Kidney (tissue), 14 donors: ENCODE results near the gene SORBS2. TPM values are rescaled to one million over a fixed set of nuclear protein-coding genes. Genes with fewer than 3 reads are reported as not detected.

ENCODE experiments used
- DNase-seq, 5 donors: peaks; one replicate each; pipeline ENCODE4 v3.0.0-alpha.2; 2013 to 2020
- FAIRE-seq: peaks from 2 replicates; lab custom pipeline; 2012; peaks lifted over from hg19 to GRCh38; lab: Jason Lieb, UNC
- H3K27ac ChIP-seq, 2 donors: one replicate each; pipeline ENCODE4 v1.7.0; 2013; ENCODE audit warnings: low read depth in 2 of 2, low read length in 2 of 2, inconsistent platforms in 1 of 2
- H3K27me3 ChIP-seq: one replicate; pipeline ENCODE4 v1.7.1; 2013; ENCODE audit warnings: low read length, inconsistent platforms; ENCODE audit not compliant: control insufficient read depth, insufficient read depth
- H3K36me3 ChIP-seq, 3 donors: one replicate each; pipeline versions ENCODE4 v1.7.0 to v1.7.1; 2013; ENCODE audit warnings: low read length in 3 of 3, control low read depth in 1 of 3, inconsistent platforms in 1 of 3; ENCODE audit not compliant: insufficient read depth in 3 of 3, control insufficient read depth in 2 of 3
- H3K4me1 ChIP-seq, 3 donors: one replicate each; pipeline versions ENCODE4 v1.7.0 to v1.7.1; 2013; ENCODE audit warnings: low read length in 3 of 3, inconsistent platforms in 1 of 3, low read depth in 1 of 3; ENCODE audit not compliant: control insufficient read depth in 2 of 3, insufficient read depth in 2 of 3
- H3K4me3 ChIP-seq, 3 donors: one replicate each; pipeline versions ENCODE4 v1.7.0 to v1.8.1; 2013; ENCODE audit warnings: low read length in 3 of 3, control low read depth in 1 of 3, inconsistent platforms in 1 of 3
- H3K9ac ChIP-seq, 3 donors: one replicate each; pipeline versions ENCODE4 v1.7.0 to v1.7.1; 2013; ENCODE audit warnings: low read length in 3 of 3, control low read depth in 1 of 3, inconsistent platforms in 1 of 3
- H3K9me3 ChIP-seq, 3 donors: one replicate each; pipeline versions ENCODE4 v1.7.0 to v1.7.1; 2013; ENCODE audit warnings: low read length in 3 of 3, control low read depth in 1 of 3, inconsistent platforms in 1 of 3; ENCODE audit not compliant: control insufficient read depth in 2 of 3, insufficient read depth in 1 of 3
- CTCF ChIP-seq: IDR thresholded peaks from 3 replicates; pipeline ENCODE4 v1.5.1; 2012; ENCODE audit warnings: mild to moderate bottlenecking, moderate library complexity, borderline replicate concordance; ENCODE audit not compliant: insufficient read depth; ENCODE audit errors: extremely low read depth
- intact Hi-C: fragments of 100-400 bp; cut with DNase I; formaldehyde crosslinking; loops from one replicate; pipeline ENCODE4 v1.11.1; 2022
- polyA plus RNA-seq: library from polyadenylated mRNA; stranded (reverse); fragments of 350-450 nt; fragmentation: Illumina TruSeq; extraction: RNeasy Lipid Tissue Mini Kit (QIAGEN cat#74804); gene quantifications from one replicate; pipeline ENCODE4 v1.2.3, GENCODE V29; 2014; ENCODE audit warnings: low read depth, low replicate concordance; ENCODE audit not compliant: insufficient read depth
- total RNA-seq: library from RNA; stranded (reverse); fragmentation: NEBNext Ultra II Directional; extraction: Animal tissue kit (Norgen Biotek cat#: 25700); gene quantifications from one replicate; pipeline ENCODE4 v1.2.1, GENCODE V29; 2021
- donor health status: control.
- donor health status: control.
- donor health status: control.
- donor health status: control.
- donor health status: control.
- donor health status: DM: yes; HTN: yes; CAD: no.
- donor health status: Normal renal cell carcinoma (clear cell type).

Gene SORBS2
- total and polyA plus RNA-seq, 2 donors from 2014 or later: 26.0 to 127 TPM

GRCh38 chr4:185758807-185759206 lies 53.2 kb downstream of the SORBS2 start:
- DNase-seq (no peak), FAIRE-seq (no peak)
- H3K4me1 ChIP-seq: peaks cover 0 to 6% (median 5%) of the 10 kb centered on the region in 3 donors
- no peak overlapping the region for H3K27ac ChIP-seq
- no peaks in the 10 kb centered on the region for H3K36me3 ChIP-seq
- H3K4me3 ChIP-seq: no peak overlapping the region
- H3K27me3 ChIP-seq: no peaks in the 10 kb centered on the region
- TF ChIP-seq CTCF: no peak
- H3K9me3 ChIP-seq: no peaks in the 10 kb centered on the region
- intact Hi-C loops: no loop called here
- H3K9ac ChIP-seq: no peak overlapping the region

GRCh38 chr4:185755451-185755850 lies 56.5 kb downstream of the SORBS2 start:
- Histone ChIP-seq H3K27me3 (no peaks in the 10 kb centered on the region), H3K9ac (no peak overlapping the region), H3K9me3 (no peaks in the 10 kb centered on the region), H3K4me1 (no peaks in the 10 kb centered on the region), H3K4me3 (no peak overlapping the region), H3K36me3 (no peaks in the 10 kb centered on the region), H3K27ac (no peak overlapping the region)
- TF ChIP-seq CTCF: no peak
- intact Hi-C loops: no loop called here
- FAIRE-seq (no peak), DNase-seq (no peak)

- DNase-seq (no peak), FAIRE-seq (no peak)
- TF ChIP-seq CTCF: no peak
- H3K36me3 ChIP-seq: no peaks in the 10 kb centered on the region
- H3K4me1 ChIP-seq: no peaks in the 10 kb centered on the region
- H3K9me3 ChIP-seq: no peaks in the 10 kb centered on the region
- intact Hi-C loops: no loop called here
- no peak overlapping the region for H3K27ac ChIP-seq
- H3K9ac ChIP-seq: no peak overlapping the region
- no peak overlapping the region for H3K4me3 ChIP-seq
- no peaks in the 10 kb centered on the region for H3K27me3 ChIP-seq
Measured at GRCh38 chr4:185754961-185755360, 57.0 kb downstream of the SORBS2 start.

DNA sequence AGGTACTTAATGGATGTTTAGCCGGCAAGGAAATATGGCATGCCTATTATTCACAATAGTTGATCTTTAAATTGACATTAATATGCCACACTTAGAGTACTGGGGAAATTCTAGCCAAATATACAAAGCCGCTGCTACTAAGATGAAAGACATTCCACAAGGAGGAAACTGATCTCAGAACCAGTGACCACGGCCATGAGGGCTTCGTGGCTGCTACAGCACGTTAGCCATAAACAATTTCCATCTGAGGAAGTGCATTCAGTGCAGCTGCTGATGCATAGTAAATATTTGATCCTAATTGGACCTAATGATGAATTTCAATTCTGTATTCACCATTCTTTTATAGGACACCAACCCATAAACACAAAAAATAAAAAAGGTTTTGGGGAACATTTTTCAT lies 59.1 kb downstream of the SORBS2 start:
- Histone ChIP-seq H3K27ac (no peak overlapping the region), H3K9me3 (no peaks in the 10 kb centered on the region), H3K4me3 (no peak overlapping the region), H3K4me1 (no peaks in the 10 kb centered on the region), H3K27me3 (no peaks in the 10 kb centered on the region), H3K9ac (no peak overlapping the region), H3K36me3 (no peaks in the 10 kb centered on the region)
- intact Hi-C loops: no loop called here
- TF ChIP-seq CTCF: no peak
- DNase-seq (peak in 1 of 5 donors; percentile 59), FAIRE-seq (no peak)
